ENCODE measurements around the gene HIF3A.
"Not testable (repeated sequence)": the region's sequence is repeated elsewhere in the genome, so short reads cannot be mapped to it uniquely, and the experiment has no call there.

Gene HIF3A

DNA sequence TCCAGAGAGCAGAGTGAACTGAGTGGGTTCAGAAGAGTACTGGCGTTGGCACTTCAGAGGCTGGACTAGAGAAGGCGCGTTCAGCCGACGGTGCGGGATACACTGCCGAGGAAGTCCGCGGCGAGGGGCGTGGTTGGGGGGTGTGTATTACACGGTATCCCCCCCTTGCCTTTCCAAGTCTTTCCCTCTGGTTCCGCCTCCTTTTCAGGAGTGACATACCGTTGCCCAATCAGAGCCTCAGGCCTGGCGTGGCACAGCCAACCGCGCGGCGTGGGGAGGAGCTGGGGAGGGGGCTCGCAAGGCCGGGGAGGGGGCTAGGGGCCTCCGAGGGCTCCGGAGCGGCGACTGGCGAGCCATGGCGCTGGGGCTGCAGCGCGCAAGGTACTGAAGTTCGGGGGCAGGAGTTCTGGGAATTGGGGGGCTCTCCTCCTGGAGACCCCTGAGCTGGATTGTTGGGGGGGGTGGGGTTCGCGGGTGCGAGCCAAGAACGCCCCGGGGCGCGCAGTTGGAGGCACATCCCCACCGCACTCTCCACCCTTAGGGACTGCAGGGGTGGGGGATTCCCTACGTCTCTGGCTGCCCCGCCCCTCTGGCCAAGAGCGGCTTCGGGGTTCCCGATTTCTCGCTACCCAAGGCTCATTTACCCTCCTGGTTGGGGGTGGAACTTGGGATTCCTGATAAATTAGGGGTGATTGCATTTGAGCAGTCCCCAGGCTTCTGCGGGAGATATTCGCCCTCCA lies at the start of gene HIF3A:
TSS of gene HIF3A (plus strand) at position 321 of the 740 bp plus-strand sequence. CDS start at position 356, 35 bp downstream.
- DNase-seq, result no peak

DNA sequence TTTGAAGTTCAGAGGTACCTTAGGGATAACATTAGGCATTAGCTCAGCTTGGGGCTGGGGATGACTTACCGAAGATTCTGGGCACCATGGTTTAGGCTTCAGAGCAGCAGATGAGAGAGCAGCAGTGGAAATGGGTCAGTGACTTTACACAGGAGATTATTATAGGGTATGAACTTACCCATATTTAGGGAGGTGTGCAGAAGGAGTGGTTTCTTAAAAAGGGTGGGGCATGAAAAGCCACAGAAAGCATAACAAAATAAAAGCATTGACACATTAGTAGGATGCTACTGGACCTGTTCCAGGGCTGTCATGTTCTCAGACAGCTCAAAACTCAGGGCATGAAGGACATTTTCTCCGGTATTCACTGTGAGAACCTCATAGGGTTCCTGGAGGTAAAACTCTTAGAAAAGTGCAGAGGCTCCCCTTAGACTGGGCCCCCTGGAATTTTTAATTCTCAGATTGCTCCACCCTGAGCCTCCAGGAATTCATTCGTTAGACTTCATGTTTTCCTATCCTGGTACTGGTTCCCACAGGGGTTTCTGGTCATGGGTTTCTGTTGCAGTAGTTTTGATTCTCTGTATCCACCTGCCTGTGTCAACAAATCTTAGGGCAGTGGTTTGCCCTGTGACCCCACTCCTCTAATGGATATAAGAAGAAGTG lies 46.6 kb upstream of the HIF3A start:
- DNase-seq, result no peak

DNA sequence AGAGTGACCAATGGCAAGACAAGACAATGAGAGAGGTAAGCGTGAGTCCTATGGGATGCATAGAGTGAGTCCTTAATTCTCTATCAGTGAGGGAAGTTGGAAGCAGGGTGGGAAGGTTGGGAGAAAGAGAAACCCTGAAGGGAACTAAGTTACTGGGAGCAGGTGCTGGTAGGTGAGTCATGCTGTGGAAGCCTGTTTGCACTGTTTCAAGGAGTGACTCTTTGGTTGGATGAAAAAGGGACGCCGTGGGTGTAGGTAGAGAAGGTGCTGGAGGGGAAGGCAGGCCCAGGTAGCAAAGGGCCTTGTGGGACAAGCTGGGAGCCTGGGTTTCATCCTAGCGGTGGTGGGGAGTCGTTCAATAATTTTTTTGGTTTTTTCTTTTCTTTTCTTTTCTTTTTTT lies 45.4 kb upstream of the HIF3A start:
- DNase-seq, result no peak

DNA sequence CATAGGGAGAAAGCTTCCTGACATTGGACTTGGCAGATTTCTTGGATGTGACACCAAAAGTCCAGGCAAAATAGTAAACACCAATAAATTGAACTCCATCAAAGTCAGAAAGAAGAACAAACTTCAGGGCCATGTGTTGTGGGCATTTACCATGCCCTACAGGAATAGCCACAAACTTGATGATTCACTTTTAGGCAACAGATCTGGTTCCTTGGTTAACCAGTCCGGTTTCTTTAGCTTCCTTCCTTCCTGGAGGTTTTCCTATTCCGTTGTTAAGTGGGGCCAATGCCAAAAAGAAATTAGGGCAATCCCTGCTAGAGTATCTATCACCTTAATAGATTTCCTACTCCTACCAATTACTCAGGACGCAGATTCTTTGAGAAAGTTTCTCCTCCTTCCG lies 42.1 kb upstream of the HIF3A start:
- no peak for DNase-seq

DNA sequence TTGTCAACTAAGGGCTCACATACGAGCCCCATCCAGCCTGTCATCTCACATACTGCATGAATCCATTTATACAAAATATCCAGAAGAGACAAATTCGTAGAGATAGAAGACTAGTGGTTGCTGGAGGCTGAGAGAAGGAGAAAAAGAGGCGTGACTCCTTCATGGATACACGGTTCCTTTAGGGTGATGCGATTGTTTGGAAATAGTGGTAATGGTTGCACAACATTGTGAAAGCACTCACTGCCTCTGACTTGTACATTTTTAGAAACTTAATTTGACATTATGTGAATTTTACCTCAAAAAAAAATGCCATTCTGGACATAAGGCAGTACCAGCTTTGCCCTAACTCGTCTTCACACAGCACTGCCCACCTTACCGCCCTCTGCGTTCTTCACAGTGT lies 40.0 kb upstream of the HIF3A start:
- DNase-seq, result no peak

DNA sequence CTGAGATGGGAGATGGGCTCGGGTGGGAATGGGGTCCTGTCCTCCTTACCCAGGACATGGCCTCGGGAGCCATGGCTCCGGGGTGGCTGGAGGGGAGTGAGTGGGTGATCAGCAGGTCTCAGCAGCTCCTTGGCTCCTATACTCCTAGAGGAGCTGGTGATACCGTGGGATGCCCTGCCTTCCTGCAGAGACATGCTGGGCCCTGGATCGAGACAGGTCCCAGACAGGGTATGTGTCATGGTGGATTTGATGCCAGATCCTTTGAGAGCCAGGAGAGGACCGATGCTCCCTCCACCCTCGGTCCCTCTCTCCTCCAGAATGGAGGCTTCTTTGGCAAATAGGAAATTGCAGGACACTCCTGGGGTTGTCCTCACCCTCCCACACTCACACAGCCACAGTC lies 35.3 kb upstream of the HIF3A start:
- not testable (repeated sequence) for DNase-seq

DNA sequence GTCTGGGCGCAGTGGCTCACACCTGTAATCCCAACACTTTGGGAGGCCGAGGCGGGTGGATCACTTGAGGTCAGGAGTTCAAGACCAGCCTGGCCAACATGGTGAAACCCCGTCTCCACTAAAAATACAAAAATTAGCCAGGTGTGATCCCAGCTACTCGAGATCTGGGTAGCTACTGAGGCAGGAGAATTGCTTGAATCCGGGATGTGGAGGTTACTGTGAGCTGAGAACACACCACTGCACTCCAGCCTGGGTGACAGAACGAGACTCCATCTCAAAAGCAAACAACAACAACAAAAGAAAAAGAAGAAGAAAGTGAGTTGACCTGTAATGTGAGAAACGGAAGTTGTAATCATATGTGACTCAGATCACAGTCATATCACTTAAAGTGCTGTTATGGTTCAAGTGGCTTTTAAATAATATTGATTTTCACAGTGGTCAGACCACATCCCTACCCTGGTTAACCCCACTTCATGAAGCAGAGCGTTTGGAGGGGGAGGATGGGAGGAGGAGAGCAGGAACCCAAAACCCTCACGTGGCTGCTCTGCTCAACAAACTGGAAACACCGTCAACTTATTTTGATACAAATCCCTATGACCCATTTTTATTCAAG lies 34.1 kb upstream of the HIF3A start:
- peak; percentile 41 for DNase-seq

DNA sequence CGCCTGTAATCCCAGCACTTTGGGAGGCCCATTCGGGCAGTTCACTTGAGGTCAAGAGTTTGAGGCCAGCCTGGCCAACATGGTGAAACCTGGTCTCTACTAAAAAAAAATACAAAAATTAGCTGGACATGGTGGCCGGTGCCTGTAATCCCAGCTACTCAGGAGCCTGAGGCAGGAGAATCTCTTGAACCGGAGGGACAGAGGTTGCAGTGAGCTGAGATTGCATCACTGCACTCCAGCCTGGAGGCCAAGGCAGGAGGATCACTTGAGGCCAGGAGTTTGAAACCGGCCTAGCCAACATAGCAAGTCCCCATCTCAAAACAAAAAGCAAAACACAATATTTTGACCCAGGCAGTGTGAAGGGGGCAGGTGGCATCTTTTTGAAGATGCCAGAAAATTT lies 32.0 kb upstream of the HIF3A start:
- not testable (repeated sequence) for DNase-seq

DNA sequence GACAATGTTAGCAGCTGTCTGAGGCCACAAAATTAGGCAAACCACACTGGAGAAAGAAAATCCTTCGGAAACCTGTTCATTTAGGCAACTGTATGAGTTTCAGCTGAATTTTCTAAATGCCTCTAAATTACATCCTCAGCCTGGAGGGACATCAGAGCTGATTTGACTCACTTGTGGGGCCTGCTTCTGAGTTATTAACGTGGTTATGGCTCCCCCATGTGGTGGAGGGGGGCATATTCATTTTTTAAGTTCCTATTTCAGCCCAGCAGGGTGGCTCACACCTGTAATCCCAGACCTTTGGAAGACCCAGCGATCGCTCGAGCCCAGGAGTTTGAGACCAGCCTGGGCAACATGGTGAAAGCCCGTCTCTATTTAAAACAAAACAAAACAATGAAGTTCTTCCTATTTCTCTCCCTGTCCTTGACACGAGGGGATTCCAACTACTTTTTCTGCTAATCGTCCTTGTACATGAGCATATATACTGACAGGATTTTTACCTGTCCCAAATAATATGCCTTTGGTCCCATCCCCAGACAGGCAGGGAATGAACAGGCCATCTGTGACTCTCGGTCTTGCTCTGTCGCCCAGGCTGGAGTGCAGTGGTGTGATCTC lies 31.5 kb upstream of the HIF3A start:
- DNase-seq, result peak; percentile 63

DNA sequence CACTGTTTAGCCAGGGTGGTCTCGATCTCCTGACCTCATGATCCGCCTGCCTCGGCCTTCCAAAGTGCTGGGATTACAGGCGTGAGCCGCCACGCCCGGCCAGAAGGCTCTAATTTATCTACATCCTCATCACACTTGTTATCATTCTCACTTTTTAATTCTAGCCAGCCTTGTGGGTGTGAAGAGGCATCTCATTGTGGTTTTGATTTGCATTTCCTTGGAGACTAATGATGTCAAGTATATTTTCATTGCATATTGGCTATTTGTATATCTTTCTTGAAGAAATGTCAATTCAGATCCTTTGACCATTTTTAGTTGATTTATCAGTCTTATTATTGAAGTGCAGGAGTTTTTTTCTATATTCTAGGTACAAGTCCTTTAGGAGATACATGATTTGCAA lies 27.7 kb upstream of the HIF3A start:
- DNase-seq, result no peak

DNA sequence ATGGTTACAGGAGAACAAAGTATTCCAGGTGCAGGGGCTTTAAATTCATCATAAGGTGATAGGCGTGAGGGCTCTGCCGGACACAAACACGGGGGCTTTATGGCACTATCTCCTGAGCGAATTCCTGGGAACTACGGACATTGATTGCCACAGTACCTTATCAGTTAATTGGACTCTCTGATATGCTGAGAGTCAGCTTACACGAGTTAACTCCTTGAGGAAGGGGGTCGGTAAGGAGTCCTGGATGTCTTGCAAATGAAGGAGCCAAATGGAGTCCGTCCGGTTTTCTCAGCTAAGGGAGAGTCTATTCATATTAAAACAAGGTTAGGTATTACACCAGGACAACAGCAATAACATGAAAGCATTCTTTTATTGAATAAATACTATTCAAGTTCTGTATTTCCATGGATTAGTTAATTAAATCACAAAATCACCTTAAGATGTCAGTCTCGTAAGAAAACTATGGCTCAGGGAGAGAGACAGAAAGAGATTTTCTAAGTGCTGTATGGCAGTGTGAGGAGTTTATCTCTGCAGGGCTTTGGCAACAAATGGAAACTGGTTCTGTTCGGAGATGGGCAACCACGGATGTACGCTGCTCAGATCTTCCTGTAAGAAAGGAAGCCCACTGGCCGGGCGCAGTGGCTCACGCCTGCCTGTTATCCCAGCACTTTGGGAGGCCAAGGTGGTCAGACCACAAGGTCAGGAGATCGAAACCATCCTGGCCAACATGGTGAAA lies 26.2 kb upstream of the HIF3A start:
- DNase-seq, result no peak

DNA sequence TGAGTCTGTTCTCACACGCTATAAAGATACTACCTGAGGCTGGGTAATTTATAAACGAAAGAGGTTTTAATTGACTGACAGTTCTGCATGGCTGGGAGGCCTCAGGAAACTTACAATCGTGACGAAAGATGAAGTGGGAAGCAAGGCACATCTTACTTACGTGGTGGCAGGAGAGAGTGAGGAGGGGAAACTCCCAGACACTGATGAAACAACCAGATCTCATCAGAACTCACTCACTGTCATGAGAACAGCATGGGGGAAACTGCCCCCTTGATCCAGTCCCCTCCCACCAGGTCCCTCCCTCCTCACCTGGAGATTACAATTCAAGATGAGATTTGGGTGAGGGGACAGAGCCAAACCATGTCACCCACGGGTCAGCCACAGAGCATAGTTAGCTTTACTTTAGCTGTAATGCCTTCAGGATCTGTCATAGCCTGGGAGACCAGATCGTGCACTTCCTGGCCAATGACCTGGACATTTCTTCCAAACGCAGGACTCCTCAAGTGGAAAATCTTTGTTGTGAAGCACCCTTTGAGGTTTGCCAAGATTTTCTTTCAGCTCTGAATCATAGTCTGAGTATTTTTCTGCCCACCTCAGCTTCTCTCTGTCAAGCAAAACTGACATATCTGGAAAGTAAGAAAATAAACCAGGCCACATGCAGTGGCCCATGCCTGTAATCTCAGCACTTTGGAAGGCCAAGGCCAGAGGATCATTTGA lies 25.2 kb upstream of the HIF3A start:
- DNase-seq, result no peak

DNA sequence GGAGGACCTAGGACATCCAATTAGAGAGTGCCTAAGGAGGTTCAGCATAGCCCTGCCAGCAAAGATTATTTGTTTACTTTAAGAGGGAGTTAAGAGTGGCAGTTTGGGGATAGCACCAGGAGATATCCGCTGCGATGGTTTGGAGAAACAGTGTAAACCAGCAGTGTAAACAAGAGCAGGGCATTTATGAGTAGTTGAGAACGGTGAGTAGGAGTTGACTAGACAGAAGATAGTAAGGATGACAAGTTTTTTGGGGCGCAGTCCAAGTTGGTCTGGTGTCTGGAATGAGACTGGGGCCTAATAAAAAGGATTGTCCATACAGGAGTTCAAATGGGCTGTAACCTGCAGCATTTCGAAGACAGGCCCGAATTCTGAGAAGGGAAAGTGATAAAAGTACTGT lies 22.9 kb upstream of the HIF3A start:
- DNase-seq, result not testable (repeated sequence)

DNA sequence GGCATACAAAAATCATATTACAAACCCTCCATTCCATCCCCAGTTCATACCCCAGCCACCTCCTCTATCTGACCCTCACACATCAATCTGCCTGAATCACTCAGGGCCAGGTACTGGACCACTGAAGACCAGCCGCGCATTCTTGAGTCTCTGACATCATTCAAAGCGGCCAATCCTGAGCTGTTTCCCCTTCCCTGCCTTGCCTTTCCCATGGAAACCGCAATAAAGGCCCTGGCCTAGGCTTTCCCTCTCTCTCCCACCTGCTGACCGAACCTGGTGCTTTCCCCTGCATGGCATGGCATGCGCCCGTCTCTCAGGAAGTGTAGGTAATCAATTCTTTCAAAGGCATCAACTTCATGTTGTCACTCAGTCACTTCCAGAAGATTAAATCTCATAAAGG lies 17.7 kb upstream of the HIF3A start:
- no peak for DNase-seq

DNA sequence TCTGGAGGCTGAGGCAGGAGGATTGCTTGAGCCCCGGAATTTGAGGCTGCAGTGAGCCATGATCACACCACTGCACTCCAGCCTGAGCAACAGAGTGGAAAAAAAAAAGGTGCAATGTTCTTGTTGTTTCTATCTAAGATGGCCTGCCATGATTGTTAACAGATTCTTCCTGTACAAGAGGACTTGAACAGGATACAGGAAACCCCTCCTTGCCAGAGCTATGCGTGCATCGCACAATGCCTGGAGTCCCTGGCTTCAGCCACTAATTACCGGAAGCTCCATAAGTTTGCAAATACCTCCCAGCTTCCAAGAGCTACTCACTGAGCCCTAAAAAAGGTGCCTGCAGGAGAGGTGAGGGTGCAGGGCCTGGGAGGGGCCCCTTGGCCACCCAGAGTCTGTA lies 13.1 kb upstream of the HIF3A start:
- no peak for DNase-seq

DNA sequence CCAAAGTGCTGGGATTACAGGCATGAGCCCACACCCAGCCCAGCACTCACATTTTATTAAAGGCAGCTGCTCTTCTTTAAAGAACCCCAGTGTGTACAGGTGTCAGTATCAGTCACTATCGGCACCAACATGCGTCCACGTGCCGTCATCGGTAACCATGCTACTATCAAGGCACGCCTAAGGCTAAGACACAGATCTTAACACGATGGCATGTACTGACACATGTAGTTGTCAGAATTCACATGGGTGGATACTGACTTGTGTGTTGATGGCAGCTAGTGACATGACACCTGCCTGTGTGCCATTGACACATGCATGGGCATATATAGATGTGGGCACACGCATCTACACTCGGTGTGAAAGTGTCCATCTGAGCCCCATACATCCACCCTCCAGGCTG lies 12.2 kb upstream of the HIF3A start:
- DNase-seq, result no peak

DNA sequence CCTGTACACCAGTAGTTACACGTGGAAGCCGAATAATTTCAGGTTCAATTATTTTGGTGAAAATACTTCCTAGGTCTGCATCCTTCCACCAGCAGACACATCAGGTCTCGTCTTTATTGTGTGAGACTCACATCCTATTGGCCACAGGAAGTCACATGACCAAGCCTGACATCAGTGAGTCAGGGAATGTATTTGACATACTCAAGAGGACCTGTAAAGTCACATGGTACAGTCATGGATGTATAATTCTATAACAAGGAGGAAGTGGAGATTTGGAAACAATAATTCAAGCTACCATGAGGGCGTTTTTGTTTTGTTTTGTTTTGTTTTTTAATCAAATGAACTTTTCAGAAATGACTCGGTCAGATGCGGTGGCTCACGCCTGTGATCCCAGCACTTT lies 9.3 kb upstream of the HIF3A start:
- no peak for DNase-seq

DNA sequence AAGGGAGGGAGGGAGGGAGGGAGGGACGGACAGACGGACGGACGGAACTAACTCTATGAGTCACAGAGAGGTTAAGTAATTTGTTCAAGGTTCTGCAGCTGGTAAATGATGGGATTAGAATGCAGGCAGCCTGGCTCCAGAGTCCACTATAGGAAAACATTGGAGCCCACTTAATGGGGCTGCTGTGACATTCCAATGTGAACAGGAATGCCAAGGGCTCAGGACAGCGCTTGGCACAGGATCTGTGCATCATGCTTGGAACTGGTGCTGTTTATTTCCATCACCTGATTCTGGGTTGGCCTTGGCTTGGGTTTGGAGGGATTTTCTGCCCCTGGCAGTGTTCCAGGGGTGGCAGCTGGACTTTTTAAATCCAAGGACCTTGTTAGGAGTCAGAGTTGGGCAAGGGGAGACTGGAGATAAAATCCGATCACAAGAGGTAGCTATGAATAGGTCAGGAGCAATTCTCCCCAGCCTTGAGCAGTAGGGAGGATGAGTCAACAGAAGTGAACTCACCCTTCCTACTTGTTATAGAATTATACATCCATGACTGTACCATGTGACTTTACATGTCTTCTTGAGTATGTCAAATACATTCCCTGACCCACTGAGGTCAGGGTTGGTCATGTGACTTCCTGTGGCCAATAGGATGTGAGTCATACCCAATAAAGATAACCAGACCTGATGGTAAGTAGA lies 7.8 kb upstream of the HIF3A start:
- DNase-seq, result no peak

DNA sequence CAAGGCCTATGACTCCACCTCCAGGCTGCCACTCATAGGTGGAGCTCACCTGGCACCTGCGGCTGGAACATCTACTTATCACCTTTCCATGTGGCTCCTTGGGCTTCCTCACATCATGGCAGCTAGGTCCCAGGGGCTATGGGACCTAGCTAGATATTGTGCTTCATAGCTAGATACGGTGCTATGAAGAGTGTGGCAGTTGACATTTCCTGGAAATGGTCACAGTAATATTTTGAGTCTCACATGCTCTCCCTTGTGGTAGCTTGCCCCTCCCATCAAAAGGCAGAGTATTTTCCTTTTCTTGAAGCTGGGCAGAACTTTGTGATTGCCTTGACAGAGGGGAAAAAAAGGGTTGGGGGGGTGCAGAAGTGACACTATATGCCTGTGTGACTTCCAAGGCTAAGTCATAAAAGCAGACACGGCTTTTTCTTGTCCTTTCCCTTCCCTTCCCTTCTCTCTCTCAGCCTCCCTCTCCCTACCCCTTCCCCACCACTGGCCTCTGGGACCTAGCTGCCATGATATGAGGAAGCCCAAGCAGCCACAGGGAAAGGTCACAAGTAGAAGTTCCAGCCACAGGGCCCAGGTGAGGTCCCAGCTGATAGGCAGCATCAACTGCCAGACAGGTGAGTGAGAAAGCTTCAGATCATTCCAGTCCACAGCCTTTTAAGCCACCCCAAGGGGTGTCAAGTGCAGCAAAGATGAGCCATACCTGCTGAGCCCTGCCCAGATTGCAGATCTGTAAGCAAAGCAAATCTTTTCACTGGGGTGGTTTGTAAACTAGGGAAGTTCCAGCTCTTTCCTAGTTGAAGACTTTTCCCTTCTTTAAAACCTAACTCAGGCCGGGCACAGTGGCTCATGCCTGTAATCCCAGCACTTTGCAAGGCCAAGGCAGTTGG lies 6.9 kb upstream of the HIF3A start:
- no peak for DNase-seq

DNA sequence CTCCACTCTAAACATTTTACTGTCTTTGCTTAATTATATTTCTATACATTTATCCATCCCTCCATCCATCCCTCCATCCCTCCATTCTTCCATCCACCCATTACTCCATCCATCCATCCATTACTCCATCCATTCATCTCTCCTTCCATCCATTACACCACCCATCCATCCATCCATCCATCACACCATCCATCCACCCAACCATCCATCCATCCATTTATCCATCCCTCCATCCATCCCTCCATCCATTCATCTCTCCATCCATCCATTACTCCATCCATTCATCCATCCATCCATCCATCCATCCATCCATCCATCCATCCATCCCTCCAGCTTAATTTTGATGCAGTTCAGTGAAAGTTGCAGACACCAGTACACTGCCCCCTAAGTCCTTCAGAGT lies 5.0 kb upstream of the HIF3A start:
- DNase-seq, result no peak

DNA sequence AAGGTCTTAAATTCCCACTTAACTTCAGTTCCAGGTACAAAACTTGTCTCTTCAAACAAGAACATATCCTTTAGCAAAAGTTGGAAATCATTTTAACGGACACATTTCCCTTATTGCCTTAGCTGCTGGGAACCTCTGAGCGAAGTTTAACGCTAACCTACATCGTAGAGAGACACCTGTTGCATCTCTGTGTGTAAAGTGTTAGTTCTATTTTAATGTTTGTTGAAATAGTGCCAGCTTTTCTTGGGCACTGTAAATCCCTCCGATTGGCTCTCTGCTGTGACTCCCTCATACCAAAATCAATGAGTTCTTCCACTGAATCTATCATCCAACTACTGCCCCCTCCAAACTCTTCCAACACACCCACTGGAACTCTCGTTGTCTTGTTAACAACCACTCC lies 2.3 kb upstream of the HIF3A start:
- no peak for DNase-seq

Data from CD4-positive, alpha-beta T cell treated with Interleukin-15 for 1 hour (primary cell).